Activated CD8-positive, alpha-beta memory T cell treated with anti-CD3 and anti-CD28 coated beads, Interleukin-2, amount 50 U/mL, for 1 hour (primary cell): ENCODE data around the gene SIGLEC14.
A peak's percentile ranks its signal among the peaks of the same experiment; 100 is the strongest.

Experiments
- DNase-seq: peaks from one replicate; pipeline ENCODE4 v3.0.0-alpha.2; 2020; ENCODE audit errors: extremely low read depth

Gene SIGLEC14

DNA sequence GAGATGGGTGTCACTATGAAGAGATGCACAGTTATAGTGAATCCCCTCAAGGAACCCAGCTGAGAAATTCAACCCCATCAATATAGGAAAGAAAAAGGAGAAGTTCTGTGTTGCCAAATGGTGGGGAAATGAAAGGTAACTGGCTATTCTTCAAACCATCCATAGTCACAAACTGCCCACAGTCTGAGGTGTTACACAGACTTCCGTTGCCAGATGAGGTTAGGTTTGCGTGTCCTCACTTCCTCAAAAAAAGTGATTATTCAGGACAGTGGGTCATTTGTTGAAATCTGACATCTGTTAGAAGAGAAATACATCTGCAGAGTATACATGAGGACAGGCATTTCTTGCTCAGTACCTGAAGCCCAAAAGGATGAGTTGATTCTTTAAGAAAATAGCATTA lies 25.4 kb downstream of the SIGLEC14 start:
- DNase-seq, result no peak

GRCh38 chr19:51615991-51616390 lies 30.6 kb downstream of the SIGLEC14 start:
- DNase-seq, result no peak

DNA sequence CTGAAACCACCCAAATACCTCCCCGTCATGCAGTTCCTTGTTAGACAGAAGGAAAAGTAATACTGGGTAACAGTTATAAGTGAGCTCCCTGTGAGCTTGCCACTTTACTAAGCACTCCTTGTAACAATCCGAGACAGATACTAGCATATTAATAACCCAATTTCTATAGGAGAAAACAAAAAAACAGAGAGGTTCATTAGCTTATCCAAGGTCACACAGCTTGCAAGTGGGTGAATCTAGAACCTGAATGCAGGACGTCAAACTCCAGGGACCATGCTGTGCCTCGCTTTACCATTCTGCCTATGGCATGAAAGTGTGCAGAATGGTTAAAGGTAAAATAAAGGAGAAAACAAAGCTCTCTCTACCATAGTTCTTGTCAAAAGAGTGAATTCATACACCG lies 31.8 kb downstream of the SIGLEC14 start:
- DNase-seq, result no peak

DNA sequence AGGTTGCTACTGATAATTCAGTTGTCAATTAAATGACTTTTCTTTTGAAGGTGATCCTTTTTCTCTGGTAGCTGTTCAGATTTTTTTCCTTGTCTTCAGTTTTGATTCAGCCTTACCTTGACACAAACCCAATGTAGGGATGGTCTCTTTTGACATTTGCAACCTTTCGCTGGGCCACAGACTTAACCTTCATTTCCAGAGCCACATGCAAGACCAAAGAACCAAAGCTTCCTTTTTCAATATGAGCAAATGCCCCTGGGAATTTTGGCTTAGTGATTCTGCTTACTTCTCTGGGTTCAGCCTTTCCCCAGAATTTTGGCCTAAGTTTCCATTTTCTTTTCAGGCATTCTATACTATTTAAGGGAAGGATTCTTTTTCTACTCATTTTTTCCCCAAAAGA lies 36.0 kb downstream of the SIGLEC14 start:
- DNase-seq, result no peak

DNA sequence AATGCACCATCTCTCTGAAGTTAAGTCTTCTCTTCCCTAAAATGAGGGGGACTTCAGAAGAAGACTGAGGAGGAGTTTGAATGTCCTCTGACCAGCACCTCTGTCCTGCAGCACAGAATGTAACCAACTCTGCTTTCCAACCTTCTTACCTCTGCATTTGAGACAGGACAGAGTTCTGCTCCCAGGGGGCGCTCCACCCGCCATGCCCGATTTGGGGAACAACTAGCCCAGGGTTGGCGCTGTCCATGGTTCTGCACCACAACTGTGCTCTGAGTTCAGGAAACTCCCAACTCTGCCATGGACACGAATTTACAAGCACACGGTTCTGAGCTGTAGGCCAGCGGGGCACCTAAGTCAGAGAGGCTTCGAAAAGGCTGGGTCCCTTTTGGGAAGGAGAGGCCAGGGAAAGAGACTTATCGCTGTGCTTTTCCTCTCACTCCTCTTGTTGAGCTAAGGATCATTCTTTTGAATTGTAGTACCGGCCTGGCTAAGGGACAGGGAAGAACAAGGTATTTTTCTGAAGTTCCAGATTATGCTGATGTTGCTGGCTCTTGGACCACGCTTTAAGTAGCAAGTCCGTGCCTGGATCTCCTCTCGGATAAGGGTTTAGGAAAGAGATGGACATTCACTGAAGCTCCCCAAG lies 38.6 kb downstream of the SIGLEC14 start:
- no peak for DNase-seq

- no peak for DNase-seq
Observed at GRCh38 chr19:51607077-51607476, 39.5 kb downstream of the SIGLEC14 start.

DNA sequence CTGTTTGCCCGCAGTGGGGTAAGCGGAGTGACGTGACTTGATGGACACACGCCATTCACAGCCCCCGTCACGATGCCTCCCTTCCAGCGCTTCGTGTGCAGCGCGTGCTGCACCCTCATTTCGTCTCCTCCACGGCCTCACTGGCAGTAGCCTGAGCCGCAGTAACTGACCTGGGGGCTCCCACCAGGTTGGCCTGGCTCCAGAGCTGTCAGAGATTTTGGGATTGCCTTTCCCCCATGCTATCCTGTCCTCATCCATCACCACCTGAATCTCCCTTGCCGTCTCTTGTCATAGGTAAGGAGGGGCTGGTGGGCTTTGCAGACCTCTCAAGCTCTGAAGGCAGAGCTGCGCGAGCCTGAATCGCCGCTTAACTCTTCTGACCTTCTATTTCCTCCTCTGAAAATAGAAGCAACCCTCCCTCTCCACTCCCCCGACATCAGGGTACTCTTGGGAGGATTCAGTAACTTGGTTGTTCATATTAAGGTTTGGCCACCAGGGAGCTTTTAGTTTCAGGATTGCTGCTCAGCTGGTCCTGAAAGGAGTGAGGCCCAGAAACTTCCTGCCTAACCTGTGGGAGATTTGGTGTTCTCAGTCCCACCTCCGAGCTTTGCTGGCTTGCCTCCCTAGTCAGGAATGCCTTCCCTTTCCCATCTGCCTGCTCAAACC lies 44.3 kb downstream of the SIGLEC14 start:
- DNase-seq, result no peak

GRCh38 chr19:51600940-51601580 lies 45.6 kb downstream of the SIGLEC14 start:
- no peak for DNase-seq

GRCh38 chr19:51599084-51599483 lies 47.5 kb downstream of the SIGLEC14 start:
- DNase-seq, result no peak

GRCh38 chr19:51598159-51598915 lies 48.3 kb downstream of the SIGLEC14 start:
- DNase-seq, result no peak

DNA sequence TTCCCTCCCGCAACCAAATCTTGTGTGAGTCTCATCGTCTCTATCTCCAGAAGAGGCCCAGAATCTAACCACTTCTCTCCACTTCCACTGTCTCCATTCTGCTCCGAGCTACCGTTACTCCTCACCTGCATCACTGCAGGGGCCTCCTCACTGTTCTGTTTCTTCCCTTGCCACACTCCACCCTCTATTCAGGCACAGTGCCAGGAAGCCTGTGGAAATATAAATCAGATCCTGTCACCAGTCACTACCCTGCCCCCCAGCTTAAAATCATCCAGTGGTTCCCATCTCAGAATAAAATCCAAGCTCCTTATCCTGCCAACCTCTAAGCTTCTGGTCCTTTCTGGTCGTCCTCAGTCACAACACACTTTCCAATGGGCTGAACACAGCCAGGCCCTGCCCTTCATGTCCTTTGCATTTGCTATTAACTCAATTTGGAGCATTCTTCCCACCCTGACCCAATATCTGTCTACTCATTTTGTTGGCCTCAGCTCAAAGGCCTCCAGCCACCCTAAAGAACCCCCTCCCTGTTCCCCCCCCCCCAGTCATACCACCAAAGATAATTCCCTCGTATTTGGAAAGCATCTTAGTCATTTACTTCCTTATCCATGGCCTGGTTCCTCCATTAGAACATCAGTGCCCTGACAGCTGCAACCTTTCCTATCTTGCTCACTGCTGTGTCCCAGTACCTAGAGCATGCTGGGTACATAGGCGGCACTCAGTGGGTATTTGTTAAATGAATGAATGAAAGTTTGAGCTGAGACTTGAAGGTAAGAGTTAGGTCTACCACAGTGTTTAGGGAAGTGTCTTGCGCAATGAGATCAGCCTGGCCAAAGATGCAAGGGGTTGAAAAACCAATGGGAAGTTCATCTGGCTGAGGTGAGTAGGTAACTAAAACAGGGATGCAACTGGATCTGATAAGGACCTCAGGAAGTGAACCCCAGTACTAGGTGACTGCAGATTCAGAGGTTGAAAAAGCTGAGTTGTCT lies 51.1 kb downstream of the SIGLEC14 start:
- no peak for DNase-seq

GRCh38 chr19:51594774-51595109 lies 51.9 kb downstream of the SIGLEC14 start:
- DNase-seq, result no peak

- DNase-seq, result peak; percentile 90
Observed at GRCh38 chr19:51593969-51594773, 52.5 kb downstream of the SIGLEC14 start.

GRCh38 chr19:51593138-51593890 lies 53.3 kb downstream of the SIGLEC14 start:
- no peak for DNase-seq
